NCI-H774 (cell line): ENCODE results near the gene DLGAP1.
"Not testable (repeated sequence)": the region's sequence is repeated elsewhere in the genome, so short reads cannot be mapped to it uniquely, and the experiment has no call there.

Source experiments
- DNase-seq: peaks from one replicate; lab custom pipeline; 2025; lab: John Stamatoyannopoulos, UW

The DLGAP1 gene

GRCh38 chr18:3620146-3621119 lies 834.7 kb downstream of the DLGAP1 start:
- DNase-seq, result no peak

- DNase-seq, result no peak
Observed at GRCh38 chr18:3619746-3620145, 835.4 kb downstream of the DLGAP1 start.

- no peak for DNase-seq
Observed at GRCh38 chr18:3619222-3619621, 835.9 kb downstream of the DLGAP1 start.

- DNase-seq, result no peak
Observed at GRCh38 chr18:3616744-3617143, 838.4 kb downstream of the DLGAP1 start.

- no peak for DNase-seq
Observed at GRCh38 chr18:3616142-3616541, 839.0 kb downstream of the DLGAP1 start.

GRCh38 chr18:3615374-3615985 lies 839.6 kb downstream of the DLGAP1 start:
- DNase-seq, result no peak

- DNase-seq, result no peak
Observed at GRCh38 chr18:3612315-3612714, 842.8 kb downstream of the DLGAP1 start.

- DNase-seq, result no peak
Observed at GRCh38 chr18:3611313-3612090, 843.6 kb downstream of the DLGAP1 start.

GRCh38 chr18:3610813-3611212 lies 844.3 kb downstream of the DLGAP1 start:
- no peak for DNase-seq

GRCh38 chr18:3610188-3610708 lies 844.9 kb downstream of the DLGAP1 start:
- DNase-seq, result no peak

- DNase-seq, result no peak
Observed at GRCh38 chr18:3608488-3608887, 846.6 kb downstream of the DLGAP1 start.

GRCh38 chr18:3608099-3608453 lies 847.0 kb downstream of the DLGAP1 start:
- not testable (repeated sequence) for DNase-seq

- no peak for DNase-seq
Observed at GRCh38 chr18:3607309-3608098, 847.6 kb downstream of the DLGAP1 start.

GRCh38 chr18:3606863-3607262 lies 848.2 kb downstream of the DLGAP1 start:
- DNase-seq, result not testable (repeated sequence)

GRCh38 chr18:3605954-3606443 lies 849.1 kb downstream of the DLGAP1 start:
- DNase-seq, result no peak

- DNase-seq, result no peak
Observed at GRCh38 chr18:3605486-3605952, 849.6 kb downstream of the DLGAP1 start.

- DNase-seq, result no peak
Observed at GRCh38 chr18:3604498-3605408, 850.4 kb downstream of the DLGAP1 start.

GRCh38 chr18:3604235-3604497 lies 850.9 kb downstream of the DLGAP1 start:
- DNase-seq, result no peak

GRCh38 chr18:3603421-3604234 lies 851.5 kb downstream of the DLGAP1 start:
- DNase-seq, result no peak
